CD4-positive, CD25-positive, alpha-beta regulatory T cell (primary cell): ENCODE results near the gene LCN1. TPM values are rescaled to one million over a fixed set of nuclear protein-coding genes. Genes with fewer than 3 reads are reported as not detected.

Experiments used
- ATAC-seq, 2 donors: fragments of 150-1000 bp; cut with Tn5 transposase; one replicate each; pipeline ENCODE4 v1.10.0; 2021; ENCODE audit warnings: low read depth in 2 of 2, moderate number of reproducible peaks in 2 of 2, moderate library complexity in 1 of 2
- DNase-seq, 3 donors: peaks; one replicate each; pipeline versions ENCODE4 v3.0.0 to v3.0.0-alpha.2; 2012 to 2022; ENCODE audit warnings: mixed read lengths in 1 of 3
- H3K27ac ChIP-seq: one replicate; pipeline ENCODE4 v1.7.0; 2013; ENCODE audit warnings: mild to moderate bottlenecking, low read length; ENCODE audit not compliant: insufficient read depth, poor library complexity, severe bottlenecking
- H3K27me3 ChIP-seq: one replicate; pipeline ENCODE4 v1.7.0; 2013; ENCODE audit warnings: low read length; ENCODE audit not compliant: control insufficient read depth, insufficient read depth
- H3K36me3 ChIP-seq: one replicate; pipeline ENCODE4 v1.7.0; 2013; ENCODE audit warnings: mild to moderate bottlenecking, low read length, moderate library complexity; ENCODE audit not compliant: control insufficient read depth, insufficient read depth
- H3K4me1 ChIP-seq: 2 replicates; pipeline ENCODE4 v1.7.0; 2013; ENCODE audit warnings: mild to moderate bottlenecking, low read length; ENCODE audit not compliant: insufficient read depth, control insufficient read depth, poor library complexity, severe bottlenecking
- H3K4me3 ChIP-seq: one replicate; pipeline ENCODE4 v1.7.0; 2013; ENCODE audit warnings: low read depth, mild to moderate bottlenecking, low read length, moderate library complexity
- H3K9me3 ChIP-seq, 2 experiments: 1 replicate in 1 of 2; 2 replicates in 1 of 2; pipeline ENCODE4 v1.7.0; 2013; ENCODE audit warnings: low read length in 2 of 2, mild to moderate bottlenecking in 1 of 2, moderate library complexity in 1 of 2; ENCODE audit not compliant: control insufficient read depth in 2 of 2
- H3K27ac Mint-ChIP-seq, 3 donors: one replicate each; pipeline ENCODE4 v1.8.0; 2020 to 2022; ENCODE audit warnings: mild to moderate bottlenecking in 3 of 3, mixed read lengths in 3 of 3, moderate library complexity in 2 of 3
- H3K27me3 Mint-ChIP-seq: one replicate; pipeline ENCODE4 v1.8.0; 2022; ENCODE audit warnings: mild to moderate bottlenecking, mixed read lengths
- H3K36me3 Mint-ChIP-seq: one replicate; pipeline ENCODE4 v1.8.0; 2020; ENCODE audit warnings: mixed read lengths
- H3K4me1 Mint-ChIP-seq, 4 donors: one replicate each; pipeline ENCODE4 v1.8.0; 2020 to 2022; ENCODE audit warnings: mixed read lengths in 4 of 4, mild to moderate bottlenecking in 1 of 4
- H3K4me3 Mint-ChIP-seq, 4 donors: one replicate each; pipeline ENCODE4 v1.8.0; 2020 to 2022; ENCODE audit warnings: mild to moderate bottlenecking in 4 of 4, mixed read lengths in 4 of 4, moderate library complexity in 3 of 4
- H3K9me3 Mint-ChIP-seq, 7 donors: one replicate each; pipeline ENCODE4 v1.8.0; 2020 to 2022; ENCODE audit warnings: mixed read lengths in 7 of 7, mild to moderate bottlenecking in 3 of 7, moderate library complexity in 2 of 7
- polyA plus RNA-seq, 4 donors: library from polyadenylated mRNA; unstranded; fragments of 300-500 nt; fragmentation: Illumina TruSeq; gene quantifications; one replicate each; pipeline ENCODE4 v1.2.3, GENCODE V29; 2021
- total RNA-seq: library from RNA; stranded (reverse); gene quantifications from one replicate; pipeline ENCODE4 v1.2.3, GENCODE V29; 2022

Gene LCN1
- total and polyA plus RNA-seq, 5 donors from 2014 or later, result not detected

- H3K4me1 Mint-ChIP-seq, result peaks cover 2 to 22% (median 14%) of the 10 kb centered on the region in 4 donors
- H3K4me3 Mint-ChIP-seq, result peak overlapping the region; percentile 86 to 94 (median 90)
- peak overlapping the region in 1 of 3 donors; percentile 75 for H3K27ac Mint-ChIP-seq
- DNase-seq (no peak), ATAC-seq (peak in 1 of 2 donors; percentile 4)
- peaks cover 0 to 4% (median 0%) of the 10 kb centered on the region in 7 donors for H3K9me3 Mint-ChIP-seq
- Histone ChIP-seq H3K27me3 (peaks cover 16% of the 10 kb centered on the region), H3K9me3 (no peaks in the 10 kb centered on the region), H3K4me1 (peaks cover 14% of the 10 kb centered on the region), H3K4me3 (no peak overlapping the region), H3K27ac (no peak overlapping the region), H3K36me3 (no peaks in the 10 kb centered on the region)
- H3K36me3 Mint-ChIP-seq, result no peaks in the 10 kb centered on the region
- H3K27me3 Mint-ChIP-seq, result peaks cover 56% of the 10 kb centered on the region
These were observed 42.3 kb upstream of the LCN1 start for GRCh38 chr9:135478829-135479468.

- H3K27me3 ChIP-seq, result peaks cover 16% of the 10 kb centered on the region
- H3K4me1 ChIP-seq, result peaks cover 14% of the 10 kb centered on the region
- H3K27me3 Mint-ChIP-seq, result peaks cover 56% of the 10 kb centered on the region
- peaks cover 0 to 4% (median 0%) of the 10 kb centered on the region in 7 donors for H3K9me3 Mint-ChIP-seq
- H3K36me3 Mint-ChIP-seq, result no peaks in the 10 kb centered on the region
- no peak for ATAC-seq
- no peak within 1 kb of the TSS for H3K27ac ChIP-seq
- peak within 1 kb of the TSS in 1 of 3 donors; percentile 75 for H3K27ac Mint-ChIP-seq
- H3K4me3 ChIP-seq, result no peak within 1 kb of the TSS
- no peaks in the 10 kb centered on the region for H3K36me3 ChIP-seq
- DNase-seq, result no peak
- H3K4me3 Mint-ChIP-seq, result peak within 1 kb of the TSS; percentile 86 to 94 (median 90)
- no peaks in the 10 kb centered on the region for H3K9me3 ChIP-seq
- H3K4me1 Mint-ChIP-seq, result peaks cover 2 to 22% (median 14%) of the 10 kb centered on the region in 4 donors
These were observed 41.7 kb upstream of the LCN1 start, which contains the start of gene PPP1R26 for GRCh38 chr9:135479469-135480052. Gene PPP1R26 (plus strand): TSS chr9:135479782. CDS start chr9:135484511, 4,729 bp downstream.

DNA sequence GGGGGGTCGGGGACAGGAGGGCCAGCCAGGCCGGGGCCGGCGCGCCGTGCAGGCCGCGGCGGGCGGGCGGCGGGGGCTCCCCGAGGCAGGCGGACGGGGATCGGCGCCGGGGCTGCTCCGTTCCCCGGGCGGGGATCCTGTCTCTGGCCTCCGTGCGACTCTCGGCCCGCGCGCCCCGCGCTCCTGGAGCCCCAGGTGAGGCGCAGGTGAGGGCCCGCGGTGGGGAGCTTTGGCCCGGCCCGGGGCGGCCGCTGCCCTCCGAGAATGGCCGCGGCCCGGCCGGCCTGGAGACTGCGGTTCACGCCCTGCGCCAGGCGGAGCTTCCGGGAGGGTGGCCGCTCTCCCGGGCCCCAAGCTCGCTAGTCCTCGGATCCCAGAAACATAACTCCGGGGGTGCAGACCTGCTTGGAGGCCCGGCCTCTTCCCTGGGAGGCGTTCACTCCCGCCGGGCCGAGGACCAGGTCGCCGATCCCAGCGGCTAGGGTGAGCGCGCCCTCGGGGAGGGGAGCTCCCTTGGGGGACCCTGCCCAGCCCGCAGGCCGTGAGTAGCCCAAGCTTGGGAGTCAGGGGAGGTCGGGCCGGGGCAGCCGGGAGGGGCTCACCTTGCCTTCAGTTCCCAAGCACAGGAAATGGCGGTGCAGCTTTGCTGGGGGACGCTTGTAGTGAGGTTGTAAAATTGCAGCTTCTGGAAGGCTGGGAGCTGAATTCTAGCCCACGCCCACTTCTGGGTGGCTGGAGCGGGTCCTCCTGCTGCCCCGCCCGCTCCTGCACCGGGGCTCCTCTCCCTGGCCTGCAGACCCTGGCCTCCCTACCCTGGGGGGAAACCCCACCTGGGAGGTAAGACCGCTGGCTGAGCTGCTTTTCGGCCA lies 40.9 kb upstream of the LCN1 start:
- H3K9me3 ChIP-seq, result no peaks in the 10 kb centered on the region
- no peak for ATAC-seq
- H3K27ac ChIP-seq, result no peak overlapping the region
- H3K36me3 ChIP-seq, result no peaks in the 10 kb centered on the region
- Mint-ChIP-seq H3K4me3 (peak overlapping the region; percentile 56 to 86 (median 72)), H3K27me3 (peaks cover 55% of the 10 kb centered on the region), H3K9me3 (peaks cover 0 to 4% (median 0%) of the 10 kb centered on the region in 7 donors), H3K4me1 (peaks cover 2 to 22% (median 14%) of the 10 kb centered on the region in 4 donors), H3K36me3 (no peaks in the 10 kb centered on the region), H3K27ac (no peak overlapping the region)
- H3K4me1 ChIP-seq, result peaks cover 14% of the 10 kb centered on the region
- peaks cover 16% of the 10 kb centered on the region for H3K27me3 ChIP-seq
- no peak for DNase-seq
- H3K4me3 ChIP-seq, result no peak overlapping the region

GRCh38 chr9:135480940-135481310 lies 40.3 kb upstream of the LCN1 start:
- no peaks in the 10 kb centered on the region for H3K36me3 Mint-ChIP-seq
- peaks cover 0 to 4% (median 0%) of the 10 kb centered on the region in 7 donors for H3K9me3 Mint-ChIP-seq
- peak overlapping the region; percentile 56 to 86 (median 72) for H3K4me3 Mint-ChIP-seq
- H3K27ac ChIP-seq, result no peak overlapping the region
- peaks cover 14% of the 10 kb centered on the region for H3K4me1 ChIP-seq
- H3K27me3 ChIP-seq, result peaks cover 16% of the 10 kb centered on the region
- no peaks in the 10 kb centered on the region for H3K9me3 ChIP-seq
- H3K27ac Mint-ChIP-seq, result no peak overlapping the region
- H3K36me3 ChIP-seq, result no peaks in the 10 kb centered on the region
- ATAC-seq (peak in 1 of 2 donors; percentile 43), DNase-seq (peak in 1 of 3 donors; percentile 9)
- H3K4me3 ChIP-seq, result no peak overlapping the region
- H3K4me1 Mint-ChIP-seq, result peaks cover 2 to 22% (median 12%) of the 10 kb centered on the region in 4 donors
- peaks cover 49% of the 10 kb centered on the region for H3K27me3 Mint-ChIP-seq

DNA sequence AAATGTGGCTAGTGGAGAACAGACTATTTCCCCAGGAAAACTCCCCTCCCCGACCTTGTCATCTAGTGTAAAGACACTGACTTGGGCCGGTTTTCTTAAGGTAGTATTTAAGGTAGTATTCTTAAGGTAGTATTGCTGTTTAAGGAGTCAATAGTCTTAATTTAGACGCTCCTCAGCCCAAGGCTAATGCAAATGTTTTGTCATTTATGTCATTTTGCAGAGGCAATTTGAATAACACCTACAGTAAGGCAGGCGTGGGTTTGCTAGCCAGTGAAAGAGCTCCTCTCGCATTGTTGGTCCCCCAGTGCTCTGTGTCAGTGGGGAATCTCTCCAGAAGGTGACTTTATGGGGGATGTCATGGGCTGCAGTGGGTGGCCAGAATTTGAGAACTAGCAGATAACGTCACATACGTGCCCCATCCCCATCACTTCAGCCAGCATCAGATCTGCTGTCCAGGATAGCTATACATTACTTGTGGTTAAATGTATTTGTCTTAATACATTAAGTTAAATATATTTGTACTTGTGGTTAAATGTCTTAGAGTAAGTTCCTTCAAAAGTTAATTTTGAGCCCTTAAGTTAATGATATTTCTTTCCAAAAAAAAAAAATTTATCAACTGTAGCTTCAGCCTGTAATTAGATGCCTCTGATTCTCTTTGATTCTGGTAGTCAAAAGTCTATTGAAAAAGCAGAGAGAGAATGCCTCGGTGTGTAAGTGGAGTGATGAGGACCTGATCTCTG lies 39.1 kb upstream of the LCN1 start:
- no peak overlapping the region for H3K27ac Mint-ChIP-seq

GRCh38 chr9:135484460-135485277 lies 36.6 kb upstream of the LCN1 start:
- ATAC-seq, result no peak
- no peak overlapping the region for H3K4me3 Mint-ChIP-seq
- no peak overlapping the region for H3K4me3 ChIP-seq
- DNase-seq, result no peak
- H3K27me3 ChIP-seq, result peaks cover 16% of the 10 kb centered on the region
- peaks cover 0 to 8% (median 4%) of the 10 kb centered on the region in 4 donors for H3K4me1 Mint-ChIP-seq
- H3K27ac Mint-ChIP-seq, result no peak overlapping the region
- peaks cover 26% of the 10 kb centered on the region for H3K27me3 Mint-ChIP-seq
- H3K4me1 ChIP-seq, result peaks cover 9% of the 10 kb centered on the region
- no peaks in the 10 kb centered on the region for H3K9me3 Mint-ChIP-seq
- H3K36me3 ChIP-seq, result no peaks in the 10 kb centered on the region
- H3K36me3 Mint-ChIP-seq, result no peaks in the 10 kb centered on the region
- H3K9me3 ChIP-seq, result no peaks in the 10 kb centered on the region
- no peak overlapping the region for H3K27ac ChIP-seq

More for the DNA sequence above, 39.1 kb upstream of the LCN1 start:
- DNase-seq (no peak), ATAC-seq (no peak)
- Mint-ChIP-seq H3K36me3 (no peaks in the 10 kb centered on the region), H3K4me1 (peaks cover 2 to 22% (median 12%) of the 10 kb centered on the region in 4 donors), H3K9me3 (peaks cover 0 to 4% (median 0%) of the 10 kb centered on the region in 7 donors), H3K4me3 (peak overlapping the region; percentile 26 to 86 (median 58)), H3K27me3 (peaks cover 42% of the 10 kb centered on the region)
- Histone ChIP-seq H3K4me1 (peaks cover 14% of the 10 kb centered on the region), H3K27me3 (peaks cover 16% of the 10 kb centered on the region), H3K36me3 (no peaks in the 10 kb centered on the region), H3K27ac (no peak overlapping the region), H3K9me3 (no peaks in the 10 kb centered on the region), H3K4me3 (no peak overlapping the region)
